LNCAP (cell line): ENCODE data around the gene LRSAM1.

ENCODE experiments used
- CTCF ChIP-seq: fragments of 450-650 bp; IDR thresholded peaks from 2 replicates; pipeline ENCODE4 v1.5.1; 2017; ENCODE audit warnings: mild to moderate bottlenecking

Gene LRSAM1

GRCh38 chr9:127516835-127517607 lies 65.7 kb downstream of the LRSAM1 start:
- TF ChIP-seq CTCF, result no peak

- no peak for TF ChIP-seq CTCF
Measured at GRCh38 chr9:127517620-127518019, 66.3 kb downstream of the LRSAM1 start.

GRCh38 chr9:127518091-127518856 lies 67.0 kb downstream of the LRSAM1 start:
- no peak for TF ChIP-seq CTCF

GRCh38 chr9:127519301-127520166 lies 68.2 kb downstream of the LRSAM1 start:
- no peak for TF ChIP-seq CTCF

- TF ChIP-seq CTCF, result no peak
Measured at GRCh38 chr9:127520941-127521918, 69.9 kb downstream of the LRSAM1 start.

GRCh38 chr9:127521919-127522304 lies 70.6 kb downstream of the LRSAM1 start:
- TF ChIP-seq CTCF, result no peak
